GM12801 (cell line): ENCODE measurements around the gene SFT2D3.

ENCODE experiments used
- TF ChIP-seq, protein P1 (sequence below): IDR thresholded peaks from one replicate; pipeline ENCODE4 v1.5.1; 2011; ENCODE audit warnings: control low read depth; ENCODE audit not compliant: insufficient read length; ENCODE audit errors: extremely low read depth

SFT2D3 gene

GRCh38 chr2:127673291-127674069 is 27.8 kb upstream of the SFT2D3 start:
- TF ChIP-seq, protein P1, sequence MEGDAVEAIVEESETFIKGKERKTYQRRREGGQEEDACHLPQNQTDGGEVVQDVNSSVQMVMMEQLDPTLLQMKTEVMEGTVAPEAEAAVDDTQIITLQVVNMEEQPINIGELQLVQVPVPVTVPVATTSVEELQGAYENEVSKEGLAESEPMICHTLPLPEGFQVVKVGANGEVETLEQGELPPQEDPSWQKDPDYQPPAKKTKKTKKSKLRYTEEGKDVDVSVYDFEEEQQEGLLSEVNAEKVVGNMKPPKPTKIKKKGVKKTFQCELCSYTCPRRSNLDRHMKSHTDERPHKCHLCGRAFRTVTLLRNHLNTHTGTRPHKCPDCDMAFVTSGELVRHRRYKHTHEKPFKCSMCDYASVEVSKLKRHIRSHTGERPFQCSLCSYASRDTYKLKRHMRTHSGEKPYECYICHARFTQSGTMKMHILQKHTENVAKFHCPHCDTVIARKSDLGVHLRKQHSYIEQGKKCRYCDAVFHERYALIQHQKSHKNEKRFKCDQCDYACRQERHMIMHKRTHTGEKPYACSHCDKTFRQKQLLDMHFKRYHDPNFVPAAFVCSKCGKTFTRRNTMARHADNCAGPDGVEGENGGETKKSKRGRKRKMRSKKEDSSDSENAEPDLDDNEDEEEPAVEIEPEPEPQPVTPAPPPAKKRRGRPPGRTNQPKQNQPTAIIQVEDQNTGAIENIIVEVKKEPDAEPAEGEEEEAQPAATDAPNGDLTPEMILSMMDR: no peak

- TF ChIP-seq, protein P1: no peak
These were observed 26.8 kb upstream of the SFT2D3 start for GRCh38 chr2:127674241-127675209.

DNA sequence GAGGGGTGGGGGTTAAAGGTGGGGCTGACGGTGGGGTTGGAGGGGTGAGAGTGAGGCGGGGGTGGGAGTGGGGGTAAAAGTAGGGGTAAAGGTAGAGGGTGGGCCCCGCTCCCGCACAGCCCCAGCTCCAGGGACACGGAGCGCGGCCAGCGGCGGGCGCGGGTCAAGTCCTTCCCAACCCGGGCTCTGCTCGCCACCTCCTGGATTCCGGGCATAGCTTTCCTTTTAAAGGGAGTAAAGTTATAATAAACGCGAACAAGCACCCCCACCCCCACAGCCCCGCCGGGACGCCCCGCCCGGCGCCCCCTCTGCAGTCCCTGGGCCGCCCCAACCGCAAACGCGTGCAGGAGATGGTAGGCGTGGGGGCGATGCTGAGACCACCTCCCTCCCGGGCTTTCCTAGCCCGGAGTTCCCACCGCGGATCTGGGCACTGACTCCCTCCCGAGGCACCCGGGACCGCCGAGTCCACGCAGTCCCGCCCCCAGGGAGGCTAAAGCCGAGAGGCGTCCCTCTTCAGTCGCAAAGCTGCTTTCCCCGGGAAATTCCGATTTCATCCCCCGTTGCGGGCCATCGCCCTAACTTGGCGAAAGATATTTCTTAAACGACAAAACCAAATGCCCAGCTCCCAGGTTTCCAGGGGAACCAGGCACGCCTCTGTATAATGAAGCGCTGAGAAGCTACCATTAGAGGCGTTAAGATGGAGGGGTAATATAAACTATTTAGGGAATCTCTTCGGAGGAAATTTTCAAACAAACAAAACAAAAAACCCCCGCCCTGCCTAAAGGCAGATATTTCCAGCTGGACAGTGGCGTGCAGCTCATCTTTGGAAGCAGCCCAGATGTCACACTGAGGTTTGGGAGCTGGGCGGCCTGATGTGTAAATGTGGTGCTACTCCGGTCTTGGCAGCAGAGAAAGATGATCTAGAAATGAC is 25.7 kb upstream of the SFT2D3 start, which contains the start of gene LIMS2:
Gene LIMS2, minus strand, starts transcription at position 200 of the 931 bp plus-strand sequence. CDS start 506 bp downstream, outside the sequence.
- TF ChIP-seq, protein P1: no peak

DNA sequence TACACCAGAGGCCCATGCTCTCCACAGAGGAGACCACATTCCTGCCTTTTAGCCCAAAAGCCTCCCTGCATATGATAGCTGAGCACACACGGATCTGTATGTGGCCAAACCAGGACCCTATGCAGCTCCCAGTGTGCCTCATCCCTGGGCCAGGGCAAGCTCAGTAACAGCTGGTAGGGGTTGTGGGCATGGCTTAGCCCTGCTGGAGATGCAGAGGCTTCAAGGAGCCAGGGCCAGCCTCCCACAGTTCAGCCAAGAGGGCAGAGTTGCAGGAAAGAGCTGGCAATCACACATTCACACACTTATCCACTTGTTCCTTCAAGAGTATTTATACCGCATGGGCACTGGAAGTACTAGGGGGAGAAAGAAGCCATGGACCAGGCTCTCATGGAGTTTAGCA is 24.4 kb upstream of the SFT2D3 start:
- TF ChIP-seq, protein P1: no peak

GRCh38 chr2:127678531-127678930 is 22.8 kb upstream of the SFT2D3 start:
- TF ChIP-seq, protein P1: no peak

DNA sequence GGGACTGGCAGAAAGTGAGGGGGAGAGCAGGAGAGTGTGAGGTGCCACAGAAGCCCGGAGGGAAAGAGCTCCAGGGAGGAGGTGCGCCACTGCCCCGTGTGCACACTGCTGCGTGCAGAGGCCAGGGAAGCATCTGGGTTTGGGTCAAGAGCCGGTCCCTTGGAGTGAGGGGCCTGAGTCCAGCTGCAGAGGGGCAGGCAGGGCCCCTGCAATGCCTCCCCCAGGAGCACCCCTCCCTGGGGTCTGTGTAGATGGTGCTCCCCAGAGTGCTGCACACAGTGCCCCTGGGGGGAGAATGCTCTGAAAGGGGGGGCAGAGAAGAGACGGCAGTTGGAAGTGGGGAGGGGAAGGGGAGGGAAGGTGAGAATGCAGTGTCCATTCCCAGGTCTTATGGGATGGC is 22.3 kb upstream of the SFT2D3 start:
- TF ChIP-seq, protein P1: no peak
